Middle frontal gyrus (tissue), 1 donor: ENCODE data around the gene PLA2G2A.
"Not testable (repeated sequence)": the region's sequence is repeated elsewhere in the genome, so short reads cannot be mapped to it uniquely, and the experiment has no call there.

ENCODE experiments used
- DNase-seq: peaks from one replicate; pipeline ENCODE4 v3.0.0-alpha.2; 2015; ENCODE audit warnings: low spot score; ENCODE audit errors: extremely low spot score

PLA2G2A gene

DNA sequence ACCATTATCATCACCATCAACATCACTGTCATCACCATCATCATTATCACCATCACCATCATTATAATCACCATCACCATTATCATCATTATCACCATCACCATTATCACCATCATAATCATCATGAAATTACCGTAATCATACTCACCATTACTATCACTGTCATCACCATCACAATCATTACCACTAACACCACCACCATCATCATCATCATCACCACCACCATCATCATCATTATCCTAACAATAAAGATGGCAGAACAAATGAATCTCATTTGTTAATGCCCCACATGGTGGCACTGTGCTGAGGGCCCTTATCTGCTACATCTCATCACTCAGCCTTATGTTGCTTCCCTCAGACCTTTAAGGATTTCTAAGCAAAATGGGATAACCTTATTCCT lies 46.6 kb downstream of the PLA2G2A start:
- DNase-seq, result no peak

DNA sequence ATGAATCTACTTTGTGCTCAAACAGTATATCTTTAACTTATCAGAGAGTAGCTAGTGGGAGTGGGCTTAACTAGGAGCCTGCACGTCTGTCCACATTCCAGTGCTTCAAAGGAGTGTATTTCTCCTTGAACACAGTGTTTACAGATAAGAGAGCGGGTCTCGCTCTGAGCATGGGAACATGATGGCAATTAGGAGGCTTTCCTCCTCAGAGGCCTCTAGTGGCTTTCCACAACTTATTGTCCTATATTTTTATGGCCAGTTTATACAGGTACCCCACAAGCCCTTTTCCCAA lies 52.3 kb downstream of the PLA2G2A start:
- not testable (repeated sequence) for DNase-seq

DNA sequence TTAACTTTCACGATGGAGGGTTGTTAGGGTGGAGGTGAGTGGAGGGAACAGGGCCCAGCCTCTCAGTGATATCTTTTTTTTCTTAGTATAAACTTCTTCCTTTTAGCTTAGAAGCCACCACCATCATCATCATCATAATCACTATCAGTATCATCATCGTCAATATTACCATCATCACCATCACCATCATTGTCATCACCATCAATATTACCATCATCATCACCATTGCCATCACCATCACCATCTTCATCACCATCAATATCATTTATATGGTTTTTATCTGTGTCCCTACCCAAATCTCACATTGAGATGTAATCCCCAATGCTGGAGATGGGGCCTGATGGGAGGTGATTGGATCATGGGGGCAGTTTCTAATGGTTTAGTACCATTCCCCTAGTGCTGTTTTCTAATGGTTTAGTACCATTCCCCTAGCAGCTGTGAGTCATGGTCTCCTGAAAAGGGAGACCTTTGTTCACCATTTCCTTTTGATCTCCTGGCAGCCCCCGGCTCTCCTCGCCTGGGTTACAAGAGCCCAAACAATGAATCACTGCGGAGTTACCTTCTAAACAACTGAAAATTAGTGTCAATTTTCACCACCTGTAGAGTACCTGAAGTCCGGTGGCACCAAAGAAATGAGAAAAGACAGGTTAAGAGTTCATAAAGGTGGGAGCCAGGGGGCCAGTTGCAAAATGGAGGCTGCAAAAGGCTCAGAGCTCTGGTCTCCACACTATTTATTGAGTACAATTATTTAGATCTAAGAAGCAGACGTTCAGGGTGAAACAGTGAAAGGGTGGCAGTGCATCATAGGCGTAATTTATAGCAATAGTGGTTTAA lies 52.9 kb downstream of the PLA2G2A start:
- no peak for DNase-seq
